HCT116 (cell line): ENCODE results near the gene ZSWIM8. TPM values are rescaled to one million over a fixed set of nuclear protein-coding genes. Genes with fewer than 3 reads are reported as not detected.

ENCODE experiments used
- ATAC-seq: fragments of 200-7000 bp; cut with Tn5 transposase; 2 replicates; pipeline ENCODE4 v1.9.1; 2020; ENCODE audit warnings: mild to moderate bottlenecking, moderate library complexity
- BruUV-seq: library from RNA; stranded (reverse); fragments of 400-500 nt; replicated peaks from 2 replicates; lab custom pipeline; 2021; lab: Mats Ljungman, UMichigan
- CTCF ChIA-PET: fragments of 300-600 bp; sonication (Branson Sonifier 250); formaldehyde crosslinking; loops from one replicate; lab custom pipeline; 2021; ENCODE audit warnings: antibody characterized with exemption; lab: Charles Lee
- POLR2A ChIA-PET: fragments of 300-600, 350-600 bp; sonication (Branson Sonifier 250); formaldehyde crosslinking; loops from one replicate; lab custom pipeline; 2021; ENCODE audit warnings: antibody characterized with exemption; lab: Charles Lee
- RAD21 ChIA-PET, 2 experiments: fragments of 300-600 bp; sonication (Branson Sonifier 250); formaldehyde crosslinking; loops; one replicate each; lab custom pipeline; 2023; ENCODE audit warnings: low total read pairs in 2 of 2; ENCODE audit not compliant: uncharacterized antibody in 2 of 2, unreplicated experiment in 2 of 2, low non-redundant PET in 1 of 2; lab: Charles Lee
- DNase-seq: peaks from one replicate; pipeline ENCODE4 v3.0.0-alpha.2; 2010; ENCODE audit warnings: low read depth, low spot score
- H2AFZ ChIP-seq: fragments of 200-600 bp; shearing (Covaris generic), sonication (generic); 2 replicates; pipeline ENCODE4 v1.6.1; 2017; ENCODE audit warnings: low read depth, mixed run types, mixed read lengths, antibody characterized with exemption, low read length; ENCODE audit not compliant: poor library complexity, severe bottlenecking
- H3K27ac ChIP-seq: 2 replicates; pipeline ENCODE4 v1.5.1; 2012; ENCODE audit warnings: low read depth, low read length
- H3K27me3 ChIP-seq: fragments of 200-600 bp; sonication (generic); 2 replicates; pipeline ENCODE4 v1.6.1; 2016; ENCODE audit warnings: mixed run types, low read length, mixed read lengths; ENCODE audit not compliant: insufficient read depth
- H3K36me3 ChIP-seq, 2 experiments: fragments of 200-500 bp in 1 of 2; fragments of 200-600 bp in 1 of 2; sonication (Bioruptor generic) in 1 of 2; sonication (generic) in 1 of 2; 2 replicates each; pipeline versions ENCODE4 v1.5.1 to v1.6.1; 2014 to 2016; ENCODE audit warnings: low read length in 2 of 2, inconsistent platforms in 1 of 2, mixed read lengths in 1 of 2, mixed run types in 1 of 2; ENCODE audit not compliant: insufficient read depth in 2 of 2, control insufficient read depth in 1 of 2
- H3K4me1 ChIP-seq, 2 experiments: fragments of 200-600 bp in 1 of 2; sonication (generic) in 1 of 2; 2 replicates each; pipeline versions ENCODE4 v1.5.1 to v1.6.1; 2012 to 2017; ENCODE audit warnings: low read length in 2 of 2, inconsistent platforms in 1 of 2, mild to moderate bottlenecking in 1 of 2, mixed read lengths in 1 of 2, mixed run types in 1 of 2, moderate library complexity in 1 of 2; ENCODE audit not compliant: insufficient read depth in 2 of 2, control insufficient read depth in 1 of 2
- H3K4me2 ChIP-seq: fragments of 200-600 bp; sonication (generic); 2 replicates; pipeline ENCODE4 v1.6.1; 2017; ENCODE audit warnings: mixed run types, low read length, mixed read lengths
- H3K4me3 ChIP-seq, 2 experiments: fragments of 200-600 bp in 1 of 2; sonication (generic) in 1 of 2; replicated peaks in 1 of 2; 2 replicates each; pipeline ENCODE4 v1.5.1; 2011 to 2016; ENCODE audit warnings: low read length in 2 of 2, control low read depth in 1 of 2, low read depth in 1 of 2, mild to moderate bottlenecking in 1 of 2, mixed read lengths in 1 of 2, mixed run types in 1 of 2
- H3K79me2 ChIP-seq: fragments of 200-600 bp; sonication (generic); 2 replicates; pipeline ENCODE4 v1.6.1; 2017; ENCODE audit warnings: mild to moderate bottlenecking, mixed run types, low read length, moderate library complexity, mixed read lengths; ENCODE audit not compliant: insufficient read depth
- H3K9ac ChIP-seq: fragments of 200-600 bp; sonication (generic); 2 replicates; pipeline ENCODE4 v1.6.1; 2016; ENCODE audit warnings: low read length, mixed read lengths
- H3K9me2 ChIP-seq: fragments of 200-600 bp; sonication (generic), shearing (Covaris generic); 2 replicates; pipeline ENCODE4 v1.6.1; 2017; ENCODE audit warnings: mixed run types, mild to moderate bottlenecking, moderate library complexity; ENCODE audit not compliant: insufficient read depth
- H3K9me3 ChIP-seq, 2 experiments: fragments of 200-500 bp in 1 of 2; fragments of 200-600 bp in 1 of 2; sonication (Bioruptor generic) in 1 of 2; sonication (generic) in 1 of 2; 2 replicates each; pipeline ENCODE4 v1.6.1; 2014 to 2017; ENCODE audit warnings: low read length in 2 of 2, mixed read lengths in 2 of 2, inconsistent platforms in 1 of 2, low read depth in 1 of 2, mild to moderate bottlenecking in 1 of 2, mixed run types in 1 of 2, moderate library complexity in 1 of 2; ENCODE audit not compliant: control insufficient read depth in 1 of 2, insufficient read depth in 1 of 2
- H4K20me1 ChIP-seq: fragments of 200-600 bp; sonication (generic), shearing (Covaris generic); 2 replicates; pipeline ENCODE4 v1.6.1; 2017; ENCODE audit warnings: mixed run types, mild to moderate bottlenecking, moderate library complexity; ENCODE audit not compliant: insufficient read depth
- CEBPB ChIP-seq: IDR thresholded peaks from 2 replicates; pipeline ENCODE4 v1.6.1; 2012; ENCODE audit warnings: low read depth
- EZH2 ChIP-seq: fragments of 200-600 bp; sonication (generic); IDR thresholded peaks from 2 replicates; pipeline ENCODE4 v1.6.1; 2017; ENCODE audit warnings: antibody characterized with exemption, mixed run types
- EZH2phosphoT487 ChIP-seq: fragments of 200-600 bp; IDR thresholded peaks from 2 replicates; pipeline ENCODE4 v1.6.1; 2018; ENCODE audit warnings: antibody characterized with exemption, borderline replicate concordance
- JUND ChIP-seq: IDR thresholded peaks from 2 replicates; pipeline ENCODE4 v1.6.1; 2012
- MAX ChIP-seq: IDR thresholded peaks from 2 replicates; pipeline ENCODE4 v1.6.1; 2012
- POLR2A ChIP-seq: IDR thresholded peaks from 2 replicates; pipeline ENCODE4 v1.7.0; 2011; ENCODE audit warnings: borderline replicate concordance; ENCODE audit not compliant: insufficient read depth, insufficient read length; ENCODE audit errors: extremely low read depth
- POLR2AphosphoS5 ChIP-seq: IDR thresholded peaks from 2 replicates; pipeline ENCODE4 v1.6.1; 2011; ENCODE audit warnings: mild to moderate bottlenecking, low read depth, low read length, moderate library complexity
- REST ChIP-seq: IDR thresholded peaks from 2 replicates; pipeline ENCODE4 v1.6.1; 2012; ENCODE audit warnings: low read depth
- SIN3A ChIP-seq: IDR thresholded peaks from 2 replicates; pipeline ENCODE4 v1.6.1; 2012; ENCODE audit warnings: low read depth
- SRF ChIP-seq: IDR thresholded peaks from 2 replicates; pipeline ENCODE4 v1.6.1; 2012; ENCODE audit warnings: low read depth
- TCF7L2 ChIP-seq: IDR thresholded peaks from 2 replicates; pipeline ENCODE4 v1.7.0; 2011; ENCODE audit warnings: borderline replicate concordance, inconsistent platforms; ENCODE audit not compliant: insufficient read depth, insufficient read length; ENCODE audit errors: extremely low read depth
- ZFX ChIP-seq: fragments of 450-650 bp; IDR thresholded peaks from 2 replicates; pipeline ENCODE4 v1.6.1; 2017
- ZNF274 ChIP-seq: fragments of 200-500 bp; sonication (Bioruptor generic); IDR thresholded peaks from 2 replicates; pipeline ENCODE4 v1.6.1; 2014; ENCODE audit warnings: mild to moderate bottlenecking, low read depth, low read length, inconsistent platforms
- intact Hi-C: fragments of 100-400 bp; cut with micrococcal nuclease; formaldehyde crosslinking; loops from 2 replicates; pipeline ENCODE4 v1.10.0; 2022
- total RNA-seq: library from RNA; stranded (reverse); gene quantifications from one replicate; pipeline ENCODE4 v1.2.1, GENCODE V29; 2021; ENCODE audit not compliant: unreplicated experiment
- TF ChIP-seq, protein P1 (sequence below): IDR thresholded peaks from 2 replicates; pipeline ENCODE4 v1.6.1; 2011; ENCODE audit warnings: mild to moderate bottlenecking, low read length, moderate library complexity; ENCODE audit not compliant: insufficient replicate concordance; ENCODE audit errors: extremely low read depth

The ZSWIM8 gene
- total RNA-seq, 1 experiment from 2014 or later, result 49.9 TPM

GRCh38 chr10:73759512-73760115 lies 25.8 kb upstream of the ZSWIM8 start:
- TF ChIP-seq MAX, result no peak
- no peak for TF ChIP-seq EZH2
- TF ChIP-seq, protein P1, sequence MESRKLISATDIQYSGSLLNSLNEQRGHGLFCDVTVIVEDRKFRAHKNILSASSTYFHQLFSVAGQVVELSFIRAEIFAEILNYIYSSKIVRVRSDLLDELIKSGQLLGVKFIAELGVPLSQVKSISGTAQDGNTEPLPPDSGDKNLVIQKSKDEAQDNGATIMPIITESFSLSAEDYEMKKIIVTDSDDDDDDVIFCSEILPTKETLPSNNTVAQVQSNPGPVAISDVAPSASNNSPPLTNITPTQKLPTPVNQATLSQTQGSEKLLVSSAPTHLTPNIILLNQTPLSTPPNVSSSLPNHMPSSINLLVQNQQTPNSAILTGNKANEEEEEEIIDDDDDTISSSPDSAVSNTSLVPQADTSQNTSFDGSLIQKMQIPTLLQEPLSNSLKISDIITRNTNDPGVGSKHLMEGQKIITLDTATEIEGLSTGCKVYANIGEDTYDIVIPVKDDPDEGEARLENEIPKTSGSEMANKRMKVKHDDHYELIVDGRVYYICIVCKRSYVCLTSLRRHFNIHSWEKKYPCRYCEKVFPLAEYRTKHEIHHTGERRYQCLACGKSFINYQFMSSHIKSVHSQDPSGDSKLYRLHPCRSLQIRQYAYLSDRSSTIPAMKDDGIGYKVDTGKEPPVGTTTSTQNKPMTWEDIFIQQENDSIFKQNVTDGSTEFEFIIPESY, result no peak
- TF ChIP-seq ZNF274, result no peak
- TF ChIP-seq TCF7L2, result no peak
- no peak for TF ChIP-seq SIN3A
- no peak for TF ChIP-seq SRF
- TF ChIP-seq EZH2phosphoT487, result no peak
- TF ChIP-seq POLR2A, result no peak
- no peak for TF ChIP-seq ZFX
- TF ChIP-seq CEBPB, result no peak
- no peak for TF ChIP-seq JUND
- no peak for TF ChIP-seq POLR2AphosphoS5
- TF ChIP-seq REST, result no peak
- TF ChIP-seq, all 23 proteins: peak for 0
- Histone ChIP-seq H3K4me1 (peaks cover 0 to 38% of the 10 kb centered on the region in 2 experiments; a peak in 3 of 4 replicates), H3K9me2 (no peaks in the 10 kb centered on the region), H3K27me3 (no peaks in the 10 kb centered on the region), H2AFZ (no peak overlapping the region), H4K20me1 (0 out of 2 replicates have a peak, but pooled peaks cover 4% of the 10 kb centered on the region), H3K27ac (no peak overlapping the region), H3K36me3 (peaks cover 29 to 33% of the 10 kb centered on the region in 2 experiments), H3K9me3 (no peaks in the 10 kb centered on the region), H3K4me3 (no peak overlapping the region), H3K79me2 (peaks cover 13% of the 10 kb centered on the region), H3K9ac (no peak overlapping the region), H3K4me2 (peak overlapping the region; percentile 15; the same call in 1 of the 2 replicates)
- no TSS peak for BruUV-seq
- ChIA-PET CTCF (no interaction called here), POLR2A (interaction anchor here (0.6 to 1.2 kb wide), 2 partner anchors 14 to 15 kb away, joined by 3 to 4 read pairs; no protein-coding TSS in a partner anchor), RAD21 (no interaction called here)
- no peak for DNase-seq
- intact Hi-C loops, result no loop called here
- peak; percentile 72 for ATAC-seq
